Stimulated activated CD4-positive, alpha-beta T cell treated with anti-CD3 and anti-CD28 coated beads, Interleukin-12 subunit alpha, Interleukin-12 subunit beta, amount 100 ng/mL, for 24 hours (primary cell): Measurements from ENCODE around the gene PDE4D.
"Not testable (repeated sequence)": the region's sequence is repeated elsewhere in the genome, so short reads cannot be mapped to it uniquely, and the experiment has no call there.

Experiments used
- DNase-seq, 2 experiments: peaks; one replicate each; pipeline ENCODE4 v3.0.0-alpha.2; 2020; ENCODE audit warnings: low read depth in 2 of 2

PDE4D gene

DNA sequence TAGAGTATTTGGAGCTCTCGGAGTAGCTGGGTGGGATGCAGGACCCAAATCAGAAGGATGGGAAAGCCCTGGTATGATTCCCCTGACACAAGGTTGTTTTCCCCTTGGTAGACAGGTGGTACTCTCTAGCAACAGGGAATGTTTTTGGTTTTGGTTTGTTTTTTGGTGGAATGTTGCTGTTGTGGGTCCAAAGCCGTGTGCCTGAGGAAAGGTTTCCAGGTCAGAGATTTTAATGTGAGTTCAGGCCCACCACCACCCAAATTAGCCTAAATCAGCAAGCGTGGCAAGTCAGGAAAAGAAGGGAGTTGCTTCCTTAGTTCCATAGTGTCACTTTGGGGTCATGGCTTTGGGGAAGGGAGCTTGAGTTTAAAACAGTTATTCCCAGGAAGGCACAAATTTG is 925.2 kb downstream of the PDE4D start:
- no peak for DNase-seq

DNA sequence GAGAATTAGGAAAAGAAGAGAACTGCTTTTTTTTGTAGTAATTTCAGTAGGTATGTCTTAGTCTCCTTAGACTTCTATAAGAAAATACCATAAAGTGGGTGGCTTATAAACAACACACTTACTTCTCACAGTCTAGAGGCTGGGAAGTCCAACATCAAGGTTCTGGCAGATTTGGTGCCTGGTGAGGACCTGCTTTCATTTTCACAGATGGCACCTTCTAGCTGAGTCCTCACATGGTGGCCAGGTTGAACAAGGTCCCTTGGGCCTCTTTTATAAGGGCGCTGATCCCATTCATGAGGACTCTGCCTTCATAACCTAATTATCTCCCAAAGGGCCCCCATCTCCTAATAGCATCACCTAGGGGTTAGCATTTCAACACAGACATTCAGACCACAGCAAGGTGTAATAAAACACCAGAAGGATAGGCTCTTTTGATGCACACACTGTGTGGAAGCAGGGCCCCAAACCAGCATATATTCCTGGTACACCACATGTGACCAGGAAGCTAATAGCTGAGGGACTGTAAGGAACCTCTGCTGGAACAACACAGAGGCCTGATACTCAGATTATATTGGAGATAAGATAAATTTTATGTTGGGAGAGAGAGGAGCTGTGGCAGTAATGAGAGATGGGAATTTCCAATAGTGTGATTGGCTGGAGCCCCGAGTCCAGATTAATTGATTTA is 925.8 kb downstream of the PDE4D start:
- no peak for DNase-seq

DNA sequence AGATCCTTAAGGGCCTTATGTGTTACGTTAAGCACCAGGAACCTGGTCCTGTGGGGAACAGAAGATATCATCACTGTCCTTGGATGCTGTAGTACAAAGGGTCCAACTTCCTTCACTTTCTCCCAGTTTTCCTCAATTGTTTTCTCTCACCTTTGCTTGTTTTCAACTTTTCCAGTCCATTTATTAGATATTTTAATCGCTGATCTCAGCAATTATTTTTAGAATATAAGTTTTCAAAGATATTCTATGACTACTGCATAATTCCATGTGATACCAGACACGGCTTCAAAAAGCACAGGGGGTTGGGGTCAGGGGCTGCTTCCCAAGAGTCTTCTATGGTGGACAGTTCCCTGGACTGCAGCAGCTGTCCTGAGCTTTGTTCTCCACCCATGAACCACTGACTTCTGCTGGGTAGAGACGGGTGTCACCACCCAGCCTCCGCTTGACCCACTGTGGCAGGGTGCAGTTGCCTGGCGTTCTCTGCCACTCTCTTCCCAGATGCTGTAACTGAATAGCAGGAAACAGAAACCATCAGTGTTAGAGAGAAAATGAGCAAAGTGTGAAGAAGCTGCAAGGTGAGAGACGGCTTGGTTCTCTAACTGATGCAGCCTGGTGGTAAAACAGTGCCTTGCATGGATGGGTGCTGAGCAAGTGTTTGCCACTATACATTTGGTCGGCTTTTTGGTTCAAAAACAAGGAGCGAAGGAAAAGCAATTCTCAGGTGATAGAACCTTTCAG is 927.7 kb downstream of the PDE4D start:
- no peak for DNase-seq

DNA sequence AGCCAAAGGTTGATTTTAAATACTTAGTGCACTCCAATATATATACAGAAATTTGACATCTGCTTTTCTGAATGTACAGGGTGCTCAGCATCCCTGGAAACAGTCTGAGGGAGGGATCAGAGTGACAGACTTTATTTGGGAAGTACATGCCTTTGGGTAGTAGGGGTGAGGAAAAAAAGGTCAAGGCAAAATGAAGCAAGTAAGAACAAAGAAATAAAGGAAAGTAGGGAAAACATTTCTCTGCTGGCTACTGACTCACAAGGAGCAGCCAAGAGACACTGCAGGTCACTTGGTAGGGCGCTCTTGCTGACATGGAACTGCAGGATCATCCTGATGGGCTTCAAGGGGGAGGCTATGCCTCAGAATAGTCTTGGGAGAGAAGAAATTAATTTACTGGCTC is 929.7 kb downstream of the PDE4D start:
- no peak for DNase-seq

DNA sequence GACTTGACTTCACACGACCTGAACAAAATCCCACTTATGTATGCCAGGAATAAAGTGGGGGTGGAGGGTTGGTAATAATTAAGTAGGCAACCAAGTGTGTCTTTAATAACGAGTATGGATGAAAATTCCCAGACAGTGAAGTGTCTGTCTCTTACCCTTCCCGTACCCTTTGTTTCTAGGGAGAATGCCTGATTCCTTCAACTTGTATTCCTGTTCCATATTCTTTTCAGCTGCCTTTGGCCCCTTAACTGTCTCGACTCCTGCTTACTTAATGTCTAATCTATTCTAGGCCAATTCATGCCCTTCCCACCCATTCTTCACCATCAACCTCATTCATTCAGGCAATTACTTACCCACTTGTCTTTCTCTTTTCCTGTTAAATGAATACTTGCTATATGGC is 930.2 kb downstream of the PDE4D start:
- DNase-seq, result no peak

DNA sequence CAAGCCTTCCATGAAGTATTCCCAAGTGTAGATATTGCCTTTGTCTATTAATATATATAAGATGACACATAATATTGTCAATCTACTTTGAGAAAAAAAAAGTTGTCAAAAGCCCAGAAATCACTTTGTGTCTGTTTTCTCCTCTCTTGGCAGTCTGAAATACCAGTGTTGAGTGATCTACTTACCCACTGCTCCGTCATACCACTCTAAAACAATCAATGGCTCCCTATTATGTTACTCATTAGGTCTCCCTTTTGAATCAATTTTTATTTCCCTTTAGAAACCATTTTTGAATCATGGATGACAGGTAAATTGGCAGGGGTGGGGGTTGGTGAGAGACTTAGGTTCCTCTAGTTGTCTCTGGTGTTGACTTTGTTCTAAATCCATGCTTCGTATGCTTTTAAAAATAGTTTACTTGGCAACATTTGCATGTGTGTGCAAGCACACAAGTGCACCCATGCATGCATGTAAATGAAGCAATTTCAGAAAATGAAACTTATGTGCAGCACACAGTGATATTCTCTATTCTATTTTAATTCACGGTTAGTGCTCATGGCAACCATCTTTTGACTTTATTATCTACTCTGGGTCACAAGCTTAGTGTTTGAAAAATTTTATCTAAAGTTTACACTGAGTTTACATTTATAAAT is 931.8 kb downstream of the PDE4D start:
- DNase-seq, result no peak

DNA sequence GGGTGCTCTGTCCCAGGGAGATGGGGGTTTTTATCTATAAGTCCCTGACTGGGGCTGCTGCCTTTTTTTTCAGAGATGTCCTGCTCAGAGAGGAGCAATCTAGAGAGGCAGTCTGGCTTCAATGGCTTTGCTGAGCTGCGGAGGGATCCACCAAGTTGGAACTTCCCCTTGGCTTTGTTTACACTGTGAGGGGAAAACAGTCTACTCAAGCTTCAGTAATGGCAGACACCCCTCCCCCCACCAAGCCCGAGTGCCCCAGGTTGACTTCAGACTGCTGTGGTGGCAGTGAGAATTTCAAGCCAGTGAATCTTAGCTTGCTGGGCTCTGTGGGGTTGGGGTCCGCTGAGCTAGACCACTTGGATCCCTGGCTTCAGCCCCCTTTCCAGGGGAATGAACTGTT is 934.8 kb downstream of the PDE4D start:
- DNase-seq, result no peak

DNA sequence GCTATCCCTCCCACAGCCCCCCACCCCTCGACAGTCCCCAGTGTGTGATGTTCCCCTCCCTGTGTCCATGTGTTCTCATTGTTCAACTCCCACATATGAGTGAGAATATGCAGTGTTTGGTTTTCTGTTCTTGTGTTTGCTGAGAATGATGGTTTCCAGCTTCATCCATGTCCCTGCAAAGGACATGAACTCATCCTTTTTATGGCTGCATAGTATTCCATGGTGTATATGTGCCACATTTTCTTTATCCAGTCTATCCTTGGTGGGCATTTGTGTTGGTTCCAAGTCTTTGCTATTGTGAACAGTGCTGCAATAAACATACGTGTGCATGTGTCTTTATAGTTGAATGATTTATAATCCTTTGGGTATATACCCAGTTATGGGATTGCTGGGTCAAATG is 940.3 kb downstream of the PDE4D start:
- DNase-seq, result not testable (repeated sequence)

DNA sequence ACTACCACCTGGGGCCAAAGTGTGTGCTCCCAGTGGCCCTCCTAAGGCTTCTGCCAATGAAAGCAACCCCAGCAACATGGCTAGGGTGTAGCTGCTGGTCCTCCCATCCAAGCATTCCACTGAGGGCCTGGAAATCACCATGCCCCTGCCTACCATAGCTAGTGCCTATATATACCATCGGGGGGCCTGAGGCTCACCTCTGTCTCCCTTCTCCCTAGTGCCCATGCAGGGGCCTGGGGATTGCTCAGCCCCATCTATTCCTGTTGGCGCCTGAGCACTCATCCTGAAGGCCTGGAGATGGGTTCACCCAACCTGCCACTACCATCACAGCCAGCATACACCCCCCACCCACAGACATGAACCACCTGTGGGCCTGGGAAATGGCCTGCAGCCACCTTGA is 943.3 kb downstream of the PDE4D start:
- no peak for DNase-seq

DNA sequence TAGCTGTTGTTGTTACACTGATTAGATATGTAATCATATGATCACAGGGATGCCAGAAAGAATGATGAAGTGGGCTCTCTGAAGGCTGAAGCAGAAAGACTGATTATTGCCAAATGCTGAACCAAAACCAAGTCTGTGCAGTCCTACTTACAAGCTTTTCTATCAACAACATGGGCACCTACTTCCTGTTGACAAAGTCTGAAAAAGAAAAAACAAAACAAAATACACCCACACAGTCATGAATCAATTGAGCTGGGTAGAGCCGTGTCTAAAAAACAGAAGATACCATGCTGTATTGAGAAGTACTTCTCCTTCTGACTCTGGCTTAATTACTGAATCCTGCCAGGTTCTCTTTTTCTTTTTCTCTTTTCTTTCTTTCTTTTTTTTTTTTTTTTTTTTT is 947.3 kb downstream of the PDE4D start:
- no peak for DNase-seq

DNA sequence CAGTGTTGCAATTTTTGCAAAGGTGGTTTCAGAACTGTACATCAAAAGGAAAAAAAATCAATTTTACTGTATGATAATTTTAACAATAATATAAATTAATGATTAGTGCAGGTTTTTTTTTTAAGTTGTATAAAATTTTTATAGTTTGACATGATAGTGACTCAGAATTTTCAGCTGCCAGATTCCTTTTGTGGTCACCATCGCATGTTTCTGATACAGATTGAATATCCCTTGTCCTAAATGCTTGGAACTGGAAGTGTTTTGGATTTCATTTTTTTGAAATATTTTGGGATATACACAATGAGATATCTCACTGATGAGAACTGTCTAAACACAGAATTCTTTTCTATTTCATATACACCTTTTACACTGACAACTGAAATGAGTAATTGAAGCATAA is 949.3 kb downstream of the PDE4D start:
- DNase-seq, result no peak

DNA sequence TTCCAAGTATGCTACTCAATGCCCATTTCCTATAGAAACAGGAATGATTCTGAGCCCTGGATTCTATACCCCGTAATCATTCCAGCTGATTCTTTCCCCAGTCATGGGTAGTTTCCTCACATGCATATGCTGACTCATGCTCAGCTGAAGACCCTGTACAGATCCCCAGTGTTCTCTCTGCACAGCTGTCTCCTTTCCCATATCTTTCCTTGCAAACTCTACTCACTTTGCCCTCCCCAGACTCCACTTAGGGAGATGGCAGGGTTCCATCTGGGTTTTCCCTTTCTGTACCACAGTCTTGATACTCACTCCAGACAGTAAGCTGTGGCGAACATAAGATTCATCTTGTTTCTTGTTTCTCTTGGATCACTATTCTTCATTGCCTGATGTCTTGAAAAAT is 953.1 kb downstream of the PDE4D start:
- DNase-seq, result no peak

DNA sequence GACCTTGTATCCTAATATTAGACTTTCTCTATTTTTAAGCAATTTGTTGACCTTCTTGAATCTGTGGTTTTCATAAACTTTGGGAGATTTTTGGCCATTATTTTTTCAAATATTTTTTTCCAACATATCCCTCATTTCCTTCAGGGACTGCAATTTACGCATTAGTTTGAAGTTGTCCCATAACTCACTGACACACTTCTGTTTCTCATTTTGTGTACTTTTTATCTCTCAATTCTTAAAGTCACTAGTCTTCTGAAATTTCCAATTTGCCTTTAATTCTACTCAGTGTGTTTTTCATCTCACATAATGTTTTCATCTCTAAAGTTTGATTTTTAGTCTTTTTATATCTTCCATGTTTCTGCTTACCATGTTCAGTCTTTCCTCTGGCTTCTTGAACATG is 953.9 kb downstream of the PDE4D start:
- no peak for DNase-seq

DNA sequence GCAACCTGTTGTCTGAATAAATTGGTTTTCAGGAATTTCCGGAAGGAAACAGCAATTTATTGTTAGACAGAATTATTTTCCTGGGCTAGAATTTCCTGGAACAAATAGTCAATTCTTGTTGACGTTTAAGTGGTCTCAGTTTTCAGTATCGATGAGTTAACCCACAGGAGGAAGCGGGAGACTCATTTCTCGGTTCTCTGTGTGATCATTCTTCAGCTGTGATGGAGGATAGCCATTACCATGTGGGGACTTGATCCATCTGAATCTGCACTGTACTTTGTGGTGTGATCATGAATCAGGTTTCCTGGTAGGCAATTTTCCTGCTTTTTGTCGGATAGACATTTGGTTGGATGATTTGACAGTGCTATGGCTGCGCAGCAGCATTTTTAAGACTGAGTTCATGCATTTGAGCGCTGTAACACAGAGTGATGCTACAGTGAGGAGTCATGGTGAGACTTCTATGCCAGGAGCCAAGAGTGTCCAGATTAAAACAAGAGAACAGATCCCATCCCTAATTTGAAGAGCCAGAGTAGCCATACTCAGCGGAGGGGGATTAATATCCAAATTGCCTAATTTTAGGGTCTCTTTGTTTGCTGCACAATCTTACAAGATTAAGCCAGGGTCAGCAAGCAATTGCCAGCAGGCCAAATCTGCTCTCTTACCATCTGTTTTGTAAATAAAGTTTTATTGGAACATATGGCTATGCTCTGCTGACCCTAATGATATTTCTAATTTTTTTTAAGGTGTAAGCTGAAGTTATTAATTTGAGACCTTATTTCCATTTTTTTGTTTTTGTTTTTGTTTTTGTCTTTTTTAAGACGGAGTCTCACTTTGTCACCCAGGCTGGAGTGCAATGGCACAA is 954.7 kb downstream of the PDE4D start:
- DNase-seq, result no peak

DNA sequence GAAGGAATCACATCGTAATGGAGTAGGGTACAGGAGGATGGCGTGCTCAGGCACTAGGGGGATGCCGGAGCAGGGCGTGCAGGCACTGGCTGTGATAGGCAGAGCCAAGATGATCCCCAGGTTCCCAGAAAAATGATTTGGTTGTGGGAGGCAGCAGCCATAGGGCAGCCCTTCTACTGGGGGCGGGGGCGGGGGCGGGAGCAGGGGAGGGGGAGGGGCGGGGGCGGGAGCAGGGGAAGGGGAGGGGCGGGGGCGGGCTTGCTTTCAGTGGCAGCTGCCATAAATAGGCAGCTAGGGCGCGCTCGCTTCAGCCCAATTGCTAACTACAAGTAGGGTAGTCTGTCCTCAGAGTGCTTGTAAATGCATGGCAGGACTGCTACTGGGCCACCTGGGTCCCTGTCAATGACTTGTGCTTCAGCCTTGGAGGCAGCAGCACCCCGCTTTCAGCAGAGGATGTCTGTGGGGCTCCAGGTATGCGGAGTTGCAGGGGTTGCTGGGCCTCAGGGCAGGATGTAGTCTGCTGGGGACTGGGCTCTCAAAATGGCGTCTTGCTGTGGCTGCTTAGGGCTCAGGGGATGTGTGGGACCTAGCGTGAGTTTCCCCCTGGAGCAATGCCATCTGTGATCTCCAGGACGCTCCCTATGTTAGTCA is 956.4 kb downstream of the PDE4D start:
- DNase-seq, result no peak

DNA sequence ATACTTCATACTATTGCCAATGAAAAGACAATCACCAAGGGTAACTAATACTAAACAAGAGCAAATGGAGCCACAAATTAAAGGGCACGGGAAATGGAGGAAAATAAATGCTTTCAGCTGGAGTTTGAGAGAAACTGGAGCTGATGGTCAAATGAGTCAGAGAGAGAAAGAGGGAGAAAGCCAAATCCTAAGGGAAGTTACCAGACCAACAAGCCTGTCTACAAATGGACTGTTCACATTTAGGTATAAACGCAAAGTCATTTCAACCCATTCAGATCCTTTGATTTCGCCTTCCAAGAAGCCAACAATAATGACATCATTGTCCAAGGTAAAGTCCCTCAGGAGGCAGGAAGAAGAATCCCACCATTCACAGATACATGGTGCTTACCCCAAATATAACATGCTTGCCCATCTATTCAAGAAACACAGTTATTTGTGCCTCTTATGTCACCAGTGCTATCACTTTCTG is 958.9 kb downstream of the PDE4D start:
- no peak for DNase-seq

DNA sequence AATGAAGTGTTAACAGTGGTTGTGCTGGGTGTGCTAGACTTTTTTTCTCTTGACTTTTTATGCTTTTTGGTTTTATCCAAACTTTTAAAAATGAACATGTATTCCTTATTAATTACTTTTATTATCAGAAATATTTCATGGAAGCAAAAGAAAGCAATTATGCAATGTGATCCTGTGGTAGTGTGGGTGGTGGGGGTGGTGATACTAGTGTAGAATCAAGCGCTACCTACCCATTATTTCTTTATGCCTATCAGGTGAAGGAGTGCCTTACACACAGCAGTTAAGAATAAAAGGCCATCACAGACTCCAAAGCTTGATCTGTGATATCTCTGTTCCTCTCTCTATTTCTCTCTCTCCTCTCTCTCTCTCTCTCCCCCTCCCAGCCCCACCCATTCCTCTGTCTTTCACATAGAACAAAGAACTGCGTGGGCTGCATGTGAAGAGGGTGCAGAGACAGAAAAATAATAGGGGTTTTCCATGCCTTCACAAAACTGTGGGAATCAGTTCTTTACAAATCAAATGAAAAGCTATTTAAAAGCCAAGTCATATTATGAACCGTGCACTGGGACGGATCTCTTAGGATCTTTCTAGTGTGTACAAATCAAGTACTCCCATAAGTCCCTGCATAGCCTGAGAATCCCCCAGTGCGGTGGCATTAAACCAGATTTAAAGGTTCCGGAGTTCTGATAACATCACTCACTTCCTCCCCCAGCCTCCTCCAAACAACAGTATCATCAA is 959.5 kb downstream of the PDE4D start:
- DNase-seq, result peak in 1 of 2 experiments; percentile 12

DNA sequence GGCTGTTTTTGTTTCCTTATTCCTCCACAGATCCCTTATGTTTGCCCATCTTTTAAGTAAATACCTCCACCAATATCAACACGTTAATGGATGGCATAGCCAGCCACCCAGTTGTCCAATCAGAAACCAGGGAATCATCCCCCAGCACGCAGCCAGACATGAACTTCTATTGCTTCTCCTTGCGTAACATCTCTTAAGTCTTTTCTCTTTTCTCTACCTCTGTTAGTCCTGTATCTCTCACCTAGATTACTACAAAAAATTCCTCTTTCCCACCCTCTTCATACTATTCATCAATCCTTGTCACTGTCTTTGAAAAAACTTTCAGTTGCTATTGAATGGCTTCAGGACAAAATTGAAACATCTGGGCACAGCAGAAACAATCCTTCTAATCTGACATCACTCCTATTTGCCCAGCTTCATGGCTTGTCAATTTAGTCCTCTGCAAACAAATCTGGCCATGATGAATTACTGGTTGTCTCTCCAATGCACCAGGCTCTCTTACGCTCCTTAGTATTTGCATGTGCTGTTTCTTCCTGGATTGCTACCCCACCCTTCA is 961.4 kb downstream of the PDE4D start:
- no peak for DNase-seq

DNA sequence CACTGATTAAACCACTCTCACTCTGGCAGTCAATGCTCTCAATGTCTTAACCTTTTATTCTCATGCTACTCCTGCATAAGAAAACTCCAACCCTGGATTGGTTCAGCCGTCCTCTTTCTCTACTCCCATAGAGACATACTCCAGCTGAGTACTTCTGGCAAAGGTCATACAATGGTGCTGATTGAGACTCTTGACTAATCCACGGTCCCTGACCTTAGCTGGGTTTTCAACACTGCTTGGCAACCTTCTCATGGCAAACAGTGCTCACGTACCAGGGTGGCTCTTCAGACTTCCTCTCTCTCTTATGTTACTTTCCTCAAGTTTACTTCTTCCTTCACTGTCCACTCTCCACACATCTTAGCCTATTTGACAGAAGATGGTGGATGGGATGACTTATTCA is 963.0 kb downstream of the PDE4D start:
- no peak for DNase-seq

DNA sequence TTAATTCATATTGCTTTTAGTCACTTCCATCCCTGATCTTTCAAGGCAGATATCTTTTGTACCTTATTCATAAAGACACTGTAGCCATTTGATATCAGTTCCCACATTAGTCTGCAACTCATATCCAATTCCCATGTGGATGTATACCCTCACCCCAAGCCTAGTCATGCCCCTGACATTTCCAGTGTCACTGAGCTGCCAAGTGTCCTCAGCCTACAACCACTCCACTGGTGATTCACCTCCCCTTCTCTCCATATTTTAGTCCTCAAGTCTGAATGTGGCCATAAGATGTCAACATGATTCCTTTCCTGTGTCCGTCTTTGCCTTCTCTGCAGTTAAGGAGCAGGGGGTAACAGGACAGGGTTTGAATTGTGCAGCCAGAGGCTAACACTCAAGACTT is 963.8 kb downstream of the PDE4D start:
- no peak for DNase-seq

DNA sequence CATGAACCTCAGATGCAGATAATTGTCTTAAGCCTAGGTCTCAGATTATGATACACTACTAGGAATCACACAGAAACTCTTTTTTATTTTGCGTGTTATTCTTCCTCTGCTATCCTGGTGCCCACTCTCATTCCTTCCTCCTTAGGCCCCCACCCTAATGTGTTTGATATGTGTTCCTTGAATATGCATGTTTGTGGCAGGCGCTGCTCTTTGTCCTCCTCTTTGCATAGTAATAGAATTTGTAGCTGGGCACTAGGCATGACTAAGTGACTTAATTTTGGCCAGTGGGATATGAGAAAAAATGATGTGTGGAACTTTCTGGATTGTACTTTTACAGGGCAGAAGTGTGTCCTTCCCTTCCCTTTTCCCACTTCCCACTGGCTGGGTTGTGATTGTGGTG is 965.6 kb downstream of the PDE4D start:
- no peak for DNase-seq
